Ishikawa (cell line): ENCODE data around the gene PTPRM.

Experiments
- CEBPB ChIP-seq: IDR thresholded peaks from 2 replicates; pipeline ENCODE4 v1.6.1; 2012
- CREB1 ChIP-seq: IDR thresholded peaks from 2 replicates; pipeline ENCODE4 v1.6.1; 2012; ENCODE audit warnings: low read depth
- EGR1 ChIP-seq: IDR thresholded peaks from 2 replicates; pipeline ENCODE4 v1.6.1; 2012
- EP300 ChIP-seq: IDR thresholded peaks from 2 replicates; pipeline ENCODE4 v1.6.1; 2012; ENCODE audit warnings: borderline replicate concordance
- FOXM1 ChIP-seq: IDR thresholded peaks from 2 replicates; pipeline ENCODE4 v1.6.1; 2012; ENCODE audit warnings: low read depth, borderline replicate concordance
- NFIC ChIP-seq: IDR thresholded peaks from 2 replicates; pipeline ENCODE4 v1.6.1; 2012
- RAD21 ChIP-seq: IDR thresholded peaks from 2 replicates; pipeline ENCODE4 v1.6.1; 2012; ENCODE audit warnings: low read depth
- TAF1 ChIP-seq: IDR thresholded peaks from 2 replicates; pipeline ENCODE4 v1.6.1; 2012; ENCODE audit warnings: low read depth, mild to moderate bottlenecking
- TCF12 ChIP-seq: IDR thresholded peaks from 2 replicates; pipeline ENCODE4 v1.6.1; 2012; ENCODE audit warnings: low read depth
- TEAD4 ChIP-seq: IDR thresholded peaks from 2 replicates; pipeline ENCODE4 v1.6.1; 2012
- YY1 ChIP-seq: IDR thresholded peaks from 2 replicates; pipeline ENCODE4 v1.6.1; 2012; ENCODE audit warnings: low read depth
- ZBTB7A ChIP-seq: IDR thresholded peaks from 2 replicates; pipeline ENCODE4 v1.6.1; 2012; ENCODE audit warnings: low read depth
- TF ChIP-seq, protein P1 (sequence below): IDR thresholded peaks from 2 replicates; pipeline ENCODE4 v1.6.1; 2012
- TF ChIP-seq, protein P2 (sequence below): IDR thresholded peaks from 2 replicates; pipeline ENCODE4 v1.6.1; 2012; ENCODE audit warnings: low read depth, mild to moderate bottlenecking
- TF ChIP-seq, protein P3 (sequence below): IDR thresholded peaks from 2 replicates; pipeline ENCODE4 v1.6.1; 2012

The PTPRM gene

DNA sequence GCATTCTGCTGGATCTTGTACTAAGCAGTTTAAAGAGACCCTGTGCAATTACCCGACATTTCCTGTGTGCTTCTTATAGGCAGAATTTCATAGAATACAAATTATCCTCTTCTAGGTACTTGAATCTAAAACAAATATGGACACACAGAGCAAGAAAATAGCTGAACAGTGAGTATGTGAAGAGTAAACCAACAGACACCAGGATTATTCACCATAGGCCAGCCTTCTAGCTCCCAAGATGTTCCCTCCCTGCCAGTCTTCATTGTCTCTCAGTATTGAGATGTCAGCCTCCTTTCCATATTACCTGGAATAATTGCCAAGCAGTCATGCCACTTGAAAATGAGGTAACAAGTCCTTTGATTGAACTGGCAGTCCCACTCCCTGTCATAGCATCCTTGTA lies 187.1 kb downstream of the PTPRM start:
- TF ChIP-seq EGR1 (no peak), TAF1 (no peak), TCF12 (no peak), YY1 (no peak), ZBTB7A (no peak), RAD21 (no peak), FOXM1 (no peak), NFIC (no peak), CREB1 (no peak), CEBPB (no peak), TEAD4 (no peak), EP300 (no peak)
- TF ChIP-seq, protein P1, sequence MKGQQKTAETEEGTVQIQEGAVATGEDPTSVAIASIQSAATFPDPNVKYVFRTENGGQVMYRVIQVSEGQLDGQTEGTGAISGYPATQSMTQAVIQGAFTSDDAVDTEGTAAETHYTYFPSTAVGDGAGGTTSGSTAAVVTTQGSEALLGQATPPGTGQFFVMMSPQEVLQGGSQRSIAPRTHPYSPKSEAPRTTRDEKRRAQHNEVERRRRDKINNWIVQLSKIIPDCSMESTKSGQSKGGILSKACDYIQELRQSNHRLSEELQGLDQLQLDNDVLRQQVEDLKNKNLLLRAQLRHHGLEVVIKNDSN, result no peak
- TF ChIP-seq, protein P2, sequence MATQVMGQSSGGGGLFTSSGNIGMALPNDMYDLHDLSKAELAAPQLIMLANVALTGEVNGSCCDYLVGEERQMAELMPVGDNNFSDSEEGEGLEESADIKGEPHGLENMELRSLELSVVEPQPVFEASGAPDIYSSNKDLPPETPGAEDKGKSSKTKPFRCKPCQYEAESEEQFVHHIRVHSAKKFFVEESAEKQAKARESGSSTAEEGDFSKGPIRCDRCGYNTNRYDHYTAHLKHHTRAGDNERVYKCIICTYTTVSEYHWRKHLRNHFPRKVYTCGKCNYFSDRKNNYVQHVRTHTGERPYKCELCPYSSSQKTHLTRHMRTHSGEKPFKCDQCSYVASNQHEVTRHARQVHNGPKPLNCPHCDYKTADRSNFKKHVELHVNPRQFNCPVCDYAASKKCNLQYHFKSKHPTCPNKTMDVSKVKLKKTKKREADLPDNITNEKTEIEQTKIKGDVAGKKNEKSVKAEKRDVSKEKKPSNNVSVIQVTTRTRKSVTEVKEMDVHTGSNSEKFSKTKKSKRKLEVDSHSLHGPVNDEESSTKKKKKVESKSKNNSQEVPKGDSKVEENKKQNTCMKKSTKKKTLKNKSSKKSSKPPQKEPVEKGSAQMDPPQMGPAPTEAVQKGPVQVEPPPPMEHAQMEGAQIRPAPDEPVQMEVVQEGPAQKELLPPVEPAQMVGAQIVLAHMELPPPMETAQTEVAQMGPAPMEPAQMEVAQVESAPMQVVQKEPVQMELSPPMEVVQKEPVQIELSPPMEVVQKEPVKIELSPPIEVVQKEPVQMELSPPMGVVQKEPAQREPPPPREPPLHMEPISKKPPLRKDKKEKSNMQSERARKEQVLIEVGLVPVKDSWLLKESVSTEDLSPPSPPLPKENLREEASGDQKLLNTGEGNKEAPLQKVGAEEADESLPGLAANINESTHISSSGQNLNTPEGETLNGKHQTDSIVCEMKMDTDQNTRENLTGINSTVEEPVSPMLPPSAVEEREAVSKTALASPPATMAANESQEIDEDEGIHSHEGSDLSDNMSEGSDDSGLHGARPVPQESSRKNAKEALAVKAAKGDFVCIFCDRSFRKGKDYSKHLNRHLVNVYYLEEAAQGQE, result no peak
- TF ChIP-seq, protein P3, sequence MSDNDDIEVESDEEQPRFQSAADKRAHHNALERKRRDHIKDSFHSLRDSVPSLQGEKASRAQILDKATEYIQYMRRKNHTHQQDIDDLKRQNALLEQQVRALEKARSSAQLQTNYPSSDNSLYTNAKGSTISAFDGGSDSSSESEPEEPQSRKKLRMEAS, result no peak

DNA sequence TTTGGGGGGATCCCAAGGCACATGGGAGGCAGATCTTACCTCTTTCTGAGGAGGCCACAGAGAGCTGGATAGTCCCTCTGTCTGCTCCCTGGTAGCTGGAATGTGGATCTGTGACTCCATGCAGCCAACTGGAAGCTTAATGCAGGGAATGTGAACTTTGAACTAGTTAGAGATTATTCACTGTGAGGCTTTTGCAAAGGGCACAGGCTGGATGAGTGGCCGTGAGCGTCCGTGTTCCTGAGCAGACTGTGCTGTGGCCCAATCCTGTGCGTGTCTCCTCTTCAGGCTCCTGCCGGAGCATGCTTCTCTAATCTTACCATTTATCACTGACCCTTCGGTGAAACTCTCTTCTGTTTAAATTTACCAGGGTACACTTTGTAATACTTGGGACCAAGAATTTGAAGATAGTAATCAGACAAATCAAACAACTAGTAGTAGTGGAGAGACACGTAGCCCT lies 187.6 kb downstream of the PTPRM start:
- TF ChIP-seq, protein P2, result no peak
- no peak for TF ChIP-seq TCF12
- no peak for TF ChIP-seq EGR1
- no peak for TF ChIP-seq ZBTB7A
- no peak for TF ChIP-seq EP300
- TF ChIP-seq CEBPB, result no peak
- TF ChIP-seq, protein P3, result no peak
- no peak for TF ChIP-seq FOXM1
- TF ChIP-seq NFIC, result no peak
- no peak for TF ChIP-seq CREB1
- TF ChIP-seq TAF1, result no peak
- TF ChIP-seq, protein P1, result no peak
- no peak for TF ChIP-seq RAD21
- no peak for TF ChIP-seq YY1
- TF ChIP-seq TEAD4, result no peak

DNA sequence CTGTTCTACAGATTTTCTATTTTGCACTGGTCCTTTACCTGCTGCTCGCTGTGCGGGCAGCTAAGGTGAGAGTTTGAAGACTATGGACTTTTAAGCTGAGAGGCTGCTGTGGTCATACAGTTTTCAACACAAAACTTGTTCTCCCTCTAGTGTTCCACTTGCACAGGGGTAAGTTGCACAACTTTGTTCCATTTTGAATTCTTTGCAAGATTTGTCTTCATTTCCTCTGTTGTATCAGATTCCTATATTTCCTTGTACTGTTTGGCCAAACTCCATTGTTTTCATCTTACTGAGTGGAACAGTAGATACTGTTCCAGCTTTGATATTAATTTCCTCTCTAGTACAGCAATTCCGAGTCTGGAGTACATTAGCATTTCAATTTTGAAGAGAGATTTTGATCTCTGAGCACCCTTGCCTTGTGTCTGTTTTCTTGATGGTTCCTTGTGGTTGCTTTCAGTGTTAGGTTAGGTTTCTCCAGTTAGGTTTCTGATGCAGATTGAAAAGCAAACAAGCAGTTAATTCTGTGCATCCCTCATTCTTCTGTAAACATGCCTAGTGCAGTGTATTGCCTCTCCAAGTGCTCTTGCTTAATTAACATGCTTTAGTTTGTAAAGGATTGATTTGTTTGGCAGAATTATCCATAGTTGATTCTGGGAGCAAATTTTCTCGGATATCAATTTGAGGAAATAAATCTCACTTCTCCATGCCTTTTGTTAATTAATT lies 188.8 kb downstream of the PTPRM start:
- TF ChIP-seq TAF1 (no peak), CREB1 (no peak)
- TF ChIP-seq, protein P2, result no peak

DNA sequence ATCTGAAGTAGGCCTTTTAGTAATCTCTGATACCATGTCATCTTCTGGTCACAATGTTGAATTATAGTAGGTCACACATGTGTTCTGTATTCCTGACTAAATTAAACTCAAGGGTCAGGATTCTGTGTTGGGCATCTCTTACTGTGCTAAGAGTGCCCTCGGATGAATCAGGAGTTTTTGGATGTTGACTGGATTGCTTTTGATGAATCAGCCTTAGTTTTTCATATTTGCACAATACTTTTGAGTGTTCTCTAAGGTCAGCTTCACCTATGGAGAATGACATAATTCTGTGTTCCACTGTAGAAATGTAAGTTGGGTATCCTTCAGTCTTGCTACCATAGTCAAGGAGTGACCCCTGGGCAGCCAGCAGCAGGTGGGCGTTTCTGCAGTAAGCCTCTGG lies 190.1 kb downstream of the PTPRM start:
- TF ChIP-seq, protein P1, result no peak
- TF ChIP-seq CREB1, result no peak
- TF ChIP-seq CEBPB, result no peak
- TF ChIP-seq NFIC, result no peak
- TF ChIP-seq TEAD4, result no peak
- no peak for TF ChIP-seq YY1
- TF ChIP-seq ZBTB7A, result no peak
- TF ChIP-seq TCF12, result no peak
- TF ChIP-seq EP300, result no peak
- TF ChIP-seq TAF1, result no peak
